Liver (tissue), 9 donors: ENCODE measurements around the gene FOXC2. TPM values are rescaled to one million over a fixed set of nuclear protein-coding genes. Genes with fewer than 3 reads are reported as not detected.

Experiments
- DNase-seq: peaks from one replicate; pipeline ENCODE4 v3.0.0-alpha.2; 2017; ENCODE audit warnings: low spot score
- H3K27ac ChIP-seq, 2 donors: one replicate each; pipeline ENCODE4 v1.7.0; 2013; ENCODE audit warnings: inconsistent platforms in 2 of 2, low read length in 2 of 2, control low read depth in 1 of 2, low read depth in 1 of 2, mild to moderate bottlenecking in 1 of 2
- H3K27me3 ChIP-seq, 4 donors: one replicate each; pipeline versions ENCODE4 v1.6.1 to v1.7.0; 2013; ENCODE audit warnings: low read length in 3 of 4, inconsistent platforms in 1 of 4, mild to moderate bottlenecking in 1 of 4, moderate library complexity in 1 of 4; ENCODE audit not compliant: control insufficient read depth in 4 of 4, insufficient read depth in 4 of 4
- H3K36me3 ChIP-seq, 4 donors: one replicate each; pipeline versions ENCODE4 v1.6.1 to v1.7.0; 2013; ENCODE audit warnings: low read length in 3 of 4, mild to moderate bottlenecking in 3 of 4, low read depth in 1 of 4, moderate library complexity in 1 of 4; ENCODE audit not compliant: control insufficient read depth in 4 of 4, insufficient read depth in 3 of 4
- H3K4me1 ChIP-seq, 4 donors: one replicate each; pipeline versions ENCODE4 v1.6.1 to v1.7.0; 2013; ENCODE audit warnings: low read length in 3 of 4, mild to moderate bottlenecking in 3 of 4, moderate library complexity in 1 of 4; ENCODE audit not compliant: control insufficient read depth in 4 of 4, insufficient read depth in 4 of 4
- H3K4me3 ChIP-seq, 3 donors: one replicate each; pipeline versions ENCODE4 v1.6.1 to v1.7.0; 2013; ENCODE audit warnings: low read length in 3 of 3, control low read depth in 1 of 3, low read depth in 1 of 3, mild to moderate bottlenecking in 1 of 3
- H3K9ac ChIP-seq, 2 donors: one replicate each; pipeline ENCODE4 v1.7.0; 2013; ENCODE audit warnings: low read length in 2 of 2, mild to moderate bottlenecking in 2 of 2, moderate library complexity in 2 of 2, control low read depth in 1 of 2, low read depth in 1 of 2
- H3K9me3 ChIP-seq, 4 donors: one replicate each; pipeline versions ENCODE4 v1.6.1 to v1.7.0; 2013; ENCODE audit warnings: low read length in 3 of 4; ENCODE audit not compliant: control insufficient read depth in 4 of 4
- ATF3 ChIP-seq: IDR thresholded peaks from 2 replicates; pipeline ENCODE4 v1.6.1; 2016; ENCODE audit warnings: antibody characterized with exemption
- CTCF ChIP-seq: fragments of 150-350 bp; IDR thresholded peaks from 2 replicates; pipeline ENCODE4 v1.5.1; 2017; ENCODE audit warnings: improper control_type of control experiment, low read depth, low read length; ENCODE audit not compliant: missing input control
- EGR1 ChIP-seq, 2 donors: IDR thresholded peaks; 2 replicates each; pipeline ENCODE4 v1.6.1; 2016 to 2018; ENCODE audit warnings: antibody characterized with exemption in 2 of 2, low read depth in 2 of 2
- FOXA1 ChIP-seq: IDR thresholded peaks from 2 replicates; pipeline ENCODE4 v1.6.1; 2016; ENCODE audit warnings: antibody characterized with exemption
- FOXA2 ChIP-seq: IDR thresholded peaks from 2 replicates; pipeline ENCODE4 v1.6.1; 2016; ENCODE audit warnings: antibody characterized with exemption
- GABPA ChIP-seq, 2 donors: IDR thresholded peaks in 1 of 2; conservative IDR thresholded peaks in 1 of 2; 2 replicates each; pipeline ENCODE4 v1.6.1; 2016; ENCODE audit warnings: antibody characterized with exemption in 2 of 2, mild to moderate bottlenecking in 1 of 2, moderate library complexity in 1 of 2
- HNF4A ChIP-seq, 2 donors: conservative IDR thresholded peaks; 2 replicates each; pipeline ENCODE4 v1.6.1; 2016; ENCODE audit warnings: antibody characterized with exemption in 2 of 2, mild to moderate bottlenecking in 2 of 2
- HNF4G ChIP-seq: IDR thresholded peaks from 2 replicates; pipeline ENCODE4 v1.6.1; 2016; ENCODE audit warnings: antibody characterized with exemption
- JUND ChIP-seq, 2 donors: IDR thresholded peaks; 2 replicates each; pipeline ENCODE4 v1.6.1; 2016; ENCODE audit warnings: antibody characterized with exemption in 2 of 2
- MAX ChIP-seq: IDR thresholded peaks from 2 replicates; pipeline ENCODE4 v1.6.1; 2016; ENCODE audit warnings: antibody characterized with exemption
- NR2F2 ChIP-seq: IDR thresholded peaks from 2 replicates; pipeline ENCODE4 v1.6.1; 2016; ENCODE audit warnings: antibody characterized with exemption
- RAD21 ChIP-seq, 2 donors: IDR thresholded peaks; 2 replicates each; pipeline ENCODE4 v1.6.1; 2016; ENCODE audit warnings: antibody characterized with exemption in 2 of 2, mild to moderate bottlenecking in 2 of 2
- RXRA ChIP-seq, 2 donors: IDR thresholded peaks; 2 replicates each; pipeline ENCODE4 v1.6.1; 2017 to 2018; ENCODE audit warnings: antibody characterized with exemption in 2 of 2, mild to moderate bottlenecking in 1 of 2
- TAF1 ChIP-seq: conservative IDR thresholded peaks from 2 replicates; pipeline ENCODE4 v1.6.1; 2016; ENCODE audit warnings: antibody characterized with exemption, mild to moderate bottlenecking
- ZBTB33 ChIP-seq: IDR thresholded peaks from 2 replicates; pipeline ENCODE4 v1.6.1; 2016; ENCODE audit warnings: antibody characterized with exemption
- WGBS: extraction: QIAGEN DNeasy Blood & Tissue Kit; methylation state at CpG from one replicate; pipeline ENCODE4 v1.1.7; 2013; 5-methylcytosine and 5-hydroxymethylcytosine counted together
- polyA plus RNA-seq, 2 donors: library from polyadenylated mRNA; stranded (reverse) in 1 of 2; unstranded in 1 of 2; fragments of 200-250 nt in 1 of 2; fragments of >200 nt in 1 of 2; fragmentation: Nextera tagmentation in 1 of 2; extraction: Ambion mirVana in 1 of 2; gene quantifications; one replicate each; pipeline versions ENCODE4 v1.2.1 to v1.2.3, GENCODE V29; 2013 to 2015
- total RNA-seq, 2 donors: library from RNA; depleted of rRNA; stranded (reverse); fragments of >200 nt; gene quantifications; one replicate each; pipeline ENCODE4 v1.2.3, GENCODE V29; 2014
- donor health status: healthy.
- donor health status: healthy.
- donor health status: healthy.
- donor health status: healthy.
- donor health status: healthy.

The FOXC2 gene
- total and polyA plus RNA-seq, 4 donors: 0.03 to 0.09 (median 0.08) TPM; not detected in 1

GRCh38 chr16:86533076-86533475 lies 33.6 kb upstream of the FOXC2 start:
- Histone ChIP-seq H3K4me3 (no peak overlapping the region), H3K4me1 (no peaks in the 10 kb centered on the region), H3K9ac (no peak overlapping the region), H3K27ac (no peak overlapping the region), H3K9me3 (no peaks in the 10 kb centered on the region), H3K27me3 (no peaks in the 10 kb centered on the region), H3K36me3 (peaks cover 0 to 20% (median 11%) of the 10 kb centered on the region in 4 donors)
- 97% methylated on average over 8 of the region's 8 CpGs for WGBS
- TF ChIP-seq FOXA2: no peak
- no peak for TF ChIP-seq TAF1
- TF ChIP-seq RAD21 (IDR thresholded peaks at IDR 0.05): no peak
- no peak for TF ChIP-seq CTCF
- no peak for TF ChIP-seq EGR1 (IDR thresholded peaks at IDR 0.05; ENCODE audit: low read depth in 2 of 2)
- TF ChIP-seq ZBTB33: no peak
- TF ChIP-seq ATF3: no peak
- no peak for TF ChIP-seq MAX
- no peak for DNase-seq

GRCh38 chr16:86533767-86534351 lies 32.8 kb upstream of the FOXC2 start:
- no peak for TF ChIP-seq ZBTB33
- TF ChIP-seq RXRA (IDR thresholded peaks at IDR 0.05): no peak
- TF ChIP-seq MAX: no peak
- TF ChIP-seq CTCF: no peak
- TF ChIP-seq RAD21 (IDR thresholded peaks at IDR 0.05): no peak
- no peak for TF ChIP-seq FOXA1
- no peak for TF ChIP-seq HNF4A (conservative IDR thresholded peaks at IDR 0.05)
- no peak for TF ChIP-seq ATF3
- no peak for TF ChIP-seq TAF1
- no peak for TF ChIP-seq HNF4G
- no peak for TF ChIP-seq NR2F2
- TF ChIP-seq JUND (IDR thresholded peaks at IDR 0.05): no peak
- no peak for TF ChIP-seq EGR1 (IDR thresholded peaks at IDR 0.05; ENCODE audit: low read depth in 2 of 2)
- TF ChIP-seq GABPA (IDR thresholded peaks at IDR 0.05 in 1 of 2, conservative IDR thresholded peaks at IDR 0.05 in 1 of 2): no peak
- Histone ChIP-seq H3K9ac (no peak overlapping the region), H3K4me3 (no peak overlapping the region), H3K4me1 (no peaks in the 10 kb centered on the region), H3K9me3 (no peaks in the 10 kb centered on the region), H3K27me3 (no peaks in the 10 kb centered on the region), H3K27ac (no peak overlapping the region), H3K36me3 (peaks cover 2 to 28% (median 16%) of the 10 kb centered on the region in 4 donors)
- 92% methylated on average over 8 of the region's 8 CpGs for WGBS
- DNase-seq: no peak
